ENCODE data around the gene MAML2. TPM values are rescaled to one million over a fixed set of nuclear protein-coding genes. Genes with fewer than 3 reads are reported as not detected.

The MAML2 gene
- total RNA-seq, 4 donors from 2014 or later: 4.7 to 21.7 (median 7.3) TPM

GRCh38 chr11:96278039-96278897 lies 64.7 kb downstream of the MAML2 start:
- peaks cover 8 to 58% (median 17%) of the 10 kb centered on the region in 3 donors for H3K4me1 ChIP-seq
- TF ChIP-seq POLR2A (IDR thresholded peaks at IDR 0.05) (no peak), CTCF (IDR thresholded peaks at IDR 0.05) (no peak)
- peak overlapping the region; percentile 64 to 81 (median 74) for H3K27ac ChIP-seq
- whole genome bisulfite sequencing, 2 donors: 60 to 69% methylated on average over 6 of the region's 6 CpGs
- DNase-seq: no peak
- intact Hi-C loops (cut with DNase I): no loop called here
- no peaks in the 10 kb centered on the region for H3K27me3 ChIP-seq
- no peak overlapping the region for H3K4me3 ChIP-seq
- H3K9me3 ChIP-seq: no peaks in the 10 kb centered on the region
- no peaks in the 10 kb centered on the region for H3K36me3 ChIP-seq

GRCh38 chr11:96277696-96278038 lies 65.3 kb downstream of the MAML2 start:
- H3K4me1 ChIP-seq: peaks cover 12 to 64% (median 17%) of the 10 kb centered on the region in 3 donors
- TF ChIP-seq POLR2A (IDR thresholded peaks at IDR 0.05) (no peak), CTCF (IDR thresholded peaks at IDR 0.05) (no peak)
- no peak for DNase-seq
- intact Hi-C loops (cut with DNase I): no loop called here
- H3K4me3 ChIP-seq: no peak overlapping the region
- no peaks in the 10 kb centered on the region for H3K36me3 ChIP-seq
- H3K27me3 ChIP-seq: no peaks in the 10 kb centered on the region
- no peaks in the 10 kb centered on the region for H3K9me3 ChIP-seq
- peak overlapping the region; percentile 33 to 81 (median 74) for H3K27ac ChIP-seq

GRCh38 chr11:96276836-96277235 lies 66.2 kb downstream of the MAML2 start:
- Histone ChIP-seq H3K36me3 (no peaks in the 10 kb centered on the region), H3K27me3 (no peaks in the 10 kb centered on the region), H3K9me3 (no peaks in the 10 kb centered on the region), H3K27ac (no peak overlapping the region), H3K4me1 (peaks cover 12 to 72% (median 23%) of the 10 kb centered on the region in 3 donors), H3K4me3 (no peak overlapping the region)
- WGBS, 2 donors: 89 to 92% methylated on average over 5 of the region's 5 CpGs
- DNase-seq: no peak
- intact Hi-C loops (cut with DNase I): no loop called here
- TF ChIP-seq CTCF (IDR thresholded peaks at IDR 0.05): no peak
- no peak for TF ChIP-seq POLR2A (IDR thresholded peaks at IDR 0.05)

- Histone ChIP-seq H3K27me3 (no peaks in the 10 kb centered on the region), H3K4me3 (no peak overlapping the region), H3K27ac (no peak overlapping the region), H3K36me3 (peaks cover 0 to 4% (median 0%) of the 10 kb centered on the region in 3 donors), H3K4me1 (peaks cover 12 to 75% (median 23%) of the 10 kb centered on the region in 3 donors), H3K9me3 (no peaks in the 10 kb centered on the region)
- DNase-seq: no peak
- 85 to 86% methylated on average over 5 of the region's 5 CpGs for whole genome bisulfite sequencing, 2 donors
- intact Hi-C loops (cut with DNase I): no loop called here
- TF ChIP-seq CTCF (IDR thresholded peaks at IDR 0.05): no peak
- TF ChIP-seq POLR2A (IDR thresholded peaks at IDR 0.05): no peak
Observed at GRCh38 chr11:96275801-96276594, 67.0 kb downstream of the MAML2 start.

GRCh38 chr11:96273507-96273906 lies 69.5 kb downstream of the MAML2 start:
- no peak for DNase-seq
- Histone ChIP-seq H3K4me3 (no peak overlapping the region), H3K9me3 (no peaks in the 10 kb centered on the region), H3K4me1 (peaks cover 4 to 50% (median 11%) of the 10 kb centered on the region in 3 donors), H3K27ac (peak overlapping the region in 2 of 4 donors; percentile 77 to 79), H3K27me3 (no peaks in the 10 kb centered on the region), H3K36me3 (peaks cover 0 to 13% (median 0%) of the 10 kb centered on the region in 3 donors)
- intact Hi-C loops (cut with DNase I): no loop called here
- 89 to 100% methylated on average over 1 of the region's 1 CpG for WGBS, 2 donors
- TF ChIP-seq POLR2A (IDR thresholded peaks at IDR 0.05): no peak
- TF ChIP-seq CTCF (IDR thresholded peaks at IDR 0.05): no peak

Data from esophagus squamous epithelium (tissue), 5 donors.